ENCODE results near the gene FAF1.

FAF1 gene

DNA sequence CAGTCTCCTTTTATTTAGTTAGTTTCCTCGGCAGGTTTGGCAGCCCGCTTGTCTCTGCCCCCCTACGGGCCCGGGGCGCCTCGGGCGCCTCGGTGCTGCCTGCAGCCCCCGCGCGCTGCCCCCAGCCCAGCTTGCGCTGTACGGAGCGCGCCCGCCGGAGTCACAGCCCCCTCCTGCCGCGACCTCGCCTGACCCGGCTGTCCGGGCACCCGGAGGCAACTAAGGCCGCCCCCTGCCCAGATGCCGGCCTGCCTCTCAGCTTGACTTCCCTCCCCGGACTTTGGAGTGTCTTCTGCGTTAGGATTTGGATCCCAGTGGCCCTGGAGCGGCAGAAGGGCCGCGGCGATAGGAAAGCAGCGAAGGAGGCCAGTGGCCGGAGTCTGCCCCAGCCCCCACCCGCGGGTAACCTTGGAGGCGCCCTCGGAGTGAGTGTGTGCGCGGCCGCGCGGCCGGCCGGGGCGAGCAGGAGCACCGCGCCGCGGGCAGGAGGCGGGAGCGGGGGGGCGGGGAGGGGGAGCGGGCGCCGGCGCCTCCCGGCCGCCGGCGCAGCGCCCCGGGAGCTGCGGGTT lies 17.6 kb upstream of the FAF1 start:
- peak; percentile 25 for DNase-seq

DNA sequence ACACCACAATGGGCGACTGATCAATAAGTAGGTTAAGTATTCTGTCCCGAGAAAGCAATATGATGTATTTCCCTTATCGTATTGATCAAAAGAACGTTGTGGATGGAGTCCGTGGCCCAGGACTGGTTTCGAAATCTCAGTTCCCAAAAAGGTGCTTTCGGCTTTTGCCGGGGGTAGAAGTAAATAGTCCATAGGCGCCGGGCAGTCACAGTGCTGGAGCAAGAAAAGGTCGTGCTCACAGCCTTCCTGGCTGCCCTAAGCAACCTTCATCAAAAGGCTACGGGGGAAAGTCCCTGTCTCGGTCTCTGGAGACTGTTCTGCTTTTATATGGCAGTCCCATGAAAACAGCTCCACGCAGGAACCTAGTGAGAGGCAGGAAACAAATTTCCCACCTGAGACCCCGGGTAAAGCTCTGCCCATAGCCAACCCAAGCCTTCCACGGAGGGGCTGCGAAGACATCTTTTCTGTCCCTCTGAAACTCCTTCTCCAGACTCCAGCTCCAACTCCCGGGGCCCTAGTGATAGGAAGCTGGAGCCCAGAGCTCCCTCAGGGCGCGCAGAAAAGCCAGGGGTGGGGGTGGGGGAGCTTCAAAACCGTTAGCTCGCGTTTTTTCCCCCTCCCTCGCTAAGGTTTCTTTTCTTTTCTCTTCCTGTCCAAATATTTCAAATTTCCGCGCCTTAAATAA lies 17.0 kb upstream of the FAF1 start:
- DNase-seq = peak; percentile 14

DNA sequence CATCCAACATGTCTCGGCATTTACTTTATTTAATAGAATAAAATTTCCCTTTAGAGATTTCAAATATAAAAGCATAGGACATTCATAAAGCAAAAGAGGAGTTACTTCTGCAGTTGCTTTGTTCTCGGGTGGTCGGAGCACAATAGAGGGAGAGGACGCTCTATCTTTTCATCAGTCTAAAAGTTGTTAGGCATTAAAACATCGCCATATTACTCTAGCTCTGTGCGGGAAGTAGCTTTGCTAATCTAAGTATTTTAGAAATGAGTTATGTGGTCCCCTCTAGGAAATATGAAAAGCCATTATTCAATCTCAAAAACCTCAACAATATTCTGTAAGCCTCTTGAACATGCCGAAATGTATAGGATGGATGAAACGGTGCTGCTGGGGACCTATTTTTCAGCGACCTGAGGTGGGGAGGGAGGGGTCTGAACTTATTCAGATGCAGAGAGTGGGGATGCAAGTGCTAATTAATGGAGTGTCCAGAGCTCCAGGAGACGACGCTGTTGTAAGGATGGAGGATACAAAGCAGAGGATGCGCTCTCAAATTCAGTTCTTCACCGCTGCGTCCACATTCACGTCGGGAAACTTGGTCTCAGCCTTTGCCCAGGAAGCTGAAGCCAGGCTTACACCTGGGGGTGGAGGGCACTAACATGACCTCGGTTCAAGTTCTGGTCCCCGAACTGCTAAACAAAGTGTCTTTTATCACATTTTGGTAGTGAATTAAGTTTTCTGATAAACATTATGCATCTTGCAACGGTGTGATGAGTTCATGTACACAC lies 16.2 kb upstream of the FAF1 start:
- no peak for DNase-seq

DNA sequence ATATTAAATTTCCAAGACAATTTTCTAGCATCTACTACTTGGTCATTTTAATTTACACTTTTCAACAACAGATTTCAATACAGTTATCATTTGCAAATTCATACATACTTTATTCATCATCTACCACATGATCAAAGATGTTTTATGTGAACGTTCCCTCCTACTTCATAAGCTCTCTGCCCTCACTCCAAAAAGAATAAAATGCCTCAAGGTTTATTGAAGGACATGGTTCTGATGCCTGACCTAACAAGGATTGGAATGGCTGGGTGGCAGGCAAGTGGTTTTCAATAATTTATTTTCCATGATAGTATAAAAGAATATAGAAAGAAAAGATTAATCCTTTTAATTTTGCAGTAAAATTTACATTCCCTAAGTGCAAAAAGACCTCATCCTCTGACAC lies 15.4 kb upstream of the FAF1 start:
- no peak for DNase-seq

DNA sequence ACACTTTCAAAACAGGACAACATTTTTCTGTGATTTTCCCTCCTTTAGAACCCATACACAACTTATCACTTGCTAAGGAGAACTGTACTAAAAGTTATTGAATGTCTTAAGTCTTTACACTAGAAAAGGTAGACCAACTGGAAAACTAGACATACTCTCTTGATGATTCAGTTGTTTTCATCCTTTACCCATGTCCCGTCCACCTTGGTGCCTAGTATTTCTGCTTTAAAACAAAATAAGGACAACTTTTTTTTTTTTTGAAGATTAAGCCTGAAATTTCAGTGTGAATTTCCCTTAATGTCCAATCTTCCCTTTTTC lies 14.5 kb upstream of the FAF1 start:
- no peak for DNase-seq

DNA sequence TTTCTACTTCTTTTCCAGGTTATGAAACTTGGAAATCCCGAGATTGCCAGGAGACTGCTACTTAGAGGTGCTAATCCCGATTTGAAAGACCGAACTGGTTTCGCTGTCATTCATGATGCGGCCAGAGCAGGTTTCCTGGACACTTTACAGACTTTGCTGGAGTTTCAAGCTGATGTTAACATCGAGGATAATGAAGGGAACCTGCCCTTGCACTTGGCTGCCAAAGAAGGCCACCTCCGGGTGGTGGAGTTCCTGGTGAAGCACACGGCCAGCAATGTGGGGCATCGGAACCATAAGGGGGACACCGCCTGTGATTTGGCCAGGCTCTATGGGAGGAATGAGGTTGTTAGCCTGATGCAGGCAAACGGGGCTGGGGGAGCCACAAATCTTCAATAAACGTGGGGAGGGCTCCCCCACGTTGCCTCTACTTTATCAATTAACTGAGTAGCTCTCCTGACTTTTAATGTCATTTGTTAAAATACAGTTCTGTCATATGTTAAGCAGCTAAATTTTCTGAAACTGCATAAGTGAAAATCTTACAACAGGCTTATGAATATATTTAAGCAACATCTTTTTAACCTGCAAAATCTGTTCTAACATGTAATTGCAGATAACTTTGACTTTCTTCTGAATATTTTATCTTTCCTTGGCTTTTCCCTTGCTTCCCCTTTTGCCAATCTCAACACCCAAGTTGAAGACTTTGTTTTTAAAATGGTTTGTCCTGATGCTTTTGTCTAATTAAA lies 14.0 kb upstream of the FAF1 start:
- DNase-seq = no peak

DNA sequence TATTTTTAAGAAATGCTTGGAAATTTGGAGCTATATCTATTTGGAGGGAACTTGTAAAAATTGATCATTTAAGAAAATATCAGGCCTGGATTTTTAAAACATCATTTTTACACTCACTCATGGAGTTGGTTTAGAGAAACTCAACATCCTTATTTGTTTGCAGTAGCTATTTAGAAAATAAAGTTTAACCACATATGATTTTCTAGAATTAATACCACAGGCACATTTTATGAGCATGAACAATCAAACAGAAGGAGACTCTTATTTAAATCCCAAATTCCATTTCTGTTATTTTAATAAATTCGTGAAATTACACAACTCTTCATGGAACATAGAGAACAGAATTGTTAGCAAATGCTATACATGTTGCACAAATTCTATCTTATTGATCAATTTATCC lies 13.2 kb upstream of the FAF1 start:
- DNase-seq = no peak

DNA sequence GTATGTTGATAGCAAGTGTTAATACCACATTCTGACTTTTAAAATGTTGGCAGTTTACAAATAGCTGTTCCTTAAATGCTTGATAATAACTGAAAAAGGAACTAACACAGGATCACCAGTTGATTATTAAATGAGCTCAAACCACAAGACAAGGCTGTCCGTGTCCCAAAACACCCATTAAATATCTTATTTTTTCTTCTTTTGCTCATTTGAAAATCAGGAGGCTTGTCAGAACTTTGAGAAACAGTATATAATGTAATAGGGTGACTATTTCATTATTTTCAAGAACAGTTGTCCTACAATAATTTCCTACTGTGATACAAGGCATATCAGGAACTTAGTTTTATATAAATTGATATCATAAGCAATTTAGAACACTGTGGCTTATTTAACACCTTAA lies 12.7 kb upstream of the FAF1 start:
- no peak for DNase-seq

DNA sequence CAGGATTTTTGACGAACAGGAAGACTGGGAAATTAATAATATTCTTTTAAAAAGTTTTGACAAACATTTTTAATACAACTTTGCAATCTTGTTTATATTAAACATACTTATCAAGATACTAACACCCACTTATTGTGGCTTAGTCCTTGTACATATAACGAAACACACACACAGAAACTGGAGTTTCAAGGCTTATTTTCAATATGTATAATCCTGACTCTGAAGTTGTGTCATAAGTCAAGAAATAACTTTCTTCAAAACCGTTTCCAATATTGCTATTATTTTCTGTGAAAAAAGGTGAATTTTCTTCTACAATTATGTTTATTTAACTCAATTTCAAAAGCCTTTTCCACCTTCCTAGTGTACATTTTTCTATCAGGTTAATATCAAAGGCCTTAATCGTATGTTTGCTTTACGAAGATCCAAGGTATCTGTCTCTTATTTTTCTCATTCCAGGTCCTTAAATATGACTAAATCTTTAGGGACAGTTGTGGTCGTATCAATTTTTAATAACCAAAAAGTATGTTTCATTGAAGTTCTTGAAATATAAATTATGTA lies 11.8 kb upstream of the FAF1 start:
- no peak for DNase-seq

DNA sequence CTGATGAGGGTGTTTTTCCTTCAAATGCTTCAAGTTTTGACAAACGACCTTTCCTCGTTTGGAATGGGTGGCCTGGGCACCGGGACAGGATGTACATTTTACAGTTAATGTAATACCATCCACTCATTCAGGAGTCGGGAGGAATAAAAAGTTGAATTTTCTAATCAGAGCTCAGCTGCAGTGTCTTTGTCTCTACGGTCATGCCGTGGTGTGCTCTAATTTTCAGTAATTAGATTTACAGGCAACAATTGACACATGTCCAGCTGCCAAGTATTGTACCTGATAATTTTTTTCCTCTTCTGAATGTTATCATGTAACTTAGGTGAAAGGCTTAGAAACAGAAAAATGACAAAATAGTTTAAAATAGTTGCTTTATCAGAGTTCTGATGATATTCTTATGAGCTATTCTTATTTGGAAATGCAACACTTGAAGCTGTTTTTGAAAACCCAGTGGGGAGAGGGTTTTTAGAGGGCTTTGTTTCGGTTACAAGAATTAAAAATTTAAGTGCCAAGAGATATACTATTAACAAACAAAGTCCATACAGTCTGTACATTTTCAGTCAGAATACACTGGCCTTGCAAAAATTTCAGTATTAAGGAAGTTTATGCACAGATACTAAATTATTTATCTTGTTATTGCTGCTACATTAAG lies 11.0 kb upstream of the FAF1 start:
- DNase-seq = no peak

DNA sequence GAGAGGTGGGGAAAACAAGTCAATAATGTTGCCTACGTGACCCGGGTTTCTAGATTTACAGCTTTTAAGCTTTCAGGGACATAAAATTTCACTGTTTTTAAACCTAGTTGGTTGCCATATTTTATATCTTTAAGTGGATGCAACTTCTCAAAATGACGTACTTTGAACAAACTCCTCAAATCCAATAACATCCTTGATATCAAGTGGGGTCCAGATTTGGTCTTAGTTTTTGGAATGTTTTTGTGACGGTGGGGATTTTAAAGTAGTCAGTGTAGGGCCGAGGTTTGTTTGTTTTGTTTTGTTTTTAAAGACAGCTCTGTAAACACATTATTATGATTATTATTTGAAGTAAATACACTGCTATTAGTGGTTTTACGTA lies 10.4 kb upstream of the FAF1 start:
- DNase-seq = no peak

DNA sequence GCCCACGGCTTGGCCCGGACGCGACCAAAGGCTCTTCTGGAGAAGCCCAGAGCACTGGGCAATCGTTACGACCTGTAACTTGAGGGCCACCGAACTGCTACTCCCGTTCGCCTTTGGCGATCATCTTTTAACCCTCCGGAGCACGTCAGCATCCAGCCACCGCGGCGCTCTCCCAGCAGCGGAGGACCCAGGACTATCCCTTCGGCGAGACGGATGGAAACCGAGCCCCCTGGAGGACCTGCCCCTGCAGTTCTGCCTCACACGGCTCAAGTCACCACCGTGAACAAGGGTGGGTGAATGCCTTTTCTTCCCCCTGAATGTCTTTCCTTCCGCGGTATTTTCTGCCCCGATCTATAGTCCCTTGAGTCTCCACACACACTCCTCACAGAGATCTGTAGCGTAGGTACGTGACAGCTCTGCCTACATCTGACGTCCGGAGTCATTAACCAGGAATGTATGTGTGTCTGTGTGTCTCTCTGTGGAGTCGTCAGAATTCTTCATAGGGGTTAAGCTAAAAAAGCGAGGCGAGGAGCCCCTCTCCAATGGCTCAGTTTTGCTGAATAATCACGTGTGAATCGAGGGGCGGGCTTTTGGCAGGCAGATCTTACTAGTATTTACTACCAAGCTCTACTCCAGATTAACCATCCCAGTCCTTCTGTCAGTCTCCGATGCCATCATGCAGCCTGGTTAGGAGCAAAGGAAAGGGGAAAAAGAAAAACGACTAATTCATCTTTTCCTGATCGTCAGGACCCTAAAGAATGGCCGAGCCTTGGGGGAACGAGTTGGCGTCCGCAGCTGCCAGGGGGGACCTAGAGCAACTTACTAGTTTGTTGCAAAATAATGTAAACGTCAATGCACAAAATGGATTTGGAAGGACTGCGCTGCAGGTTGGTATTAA lies 9.8 kb upstream of the FAF1 start, which contains the start of gene CDKN2C:
Gene CDKN2C (plus strand): TSS at position 635 of the 898 bp plus-strand sequence. CDS start 124 bp downstream, at position 759.
- DNase-seq = peak; percentile 61

DNA sequence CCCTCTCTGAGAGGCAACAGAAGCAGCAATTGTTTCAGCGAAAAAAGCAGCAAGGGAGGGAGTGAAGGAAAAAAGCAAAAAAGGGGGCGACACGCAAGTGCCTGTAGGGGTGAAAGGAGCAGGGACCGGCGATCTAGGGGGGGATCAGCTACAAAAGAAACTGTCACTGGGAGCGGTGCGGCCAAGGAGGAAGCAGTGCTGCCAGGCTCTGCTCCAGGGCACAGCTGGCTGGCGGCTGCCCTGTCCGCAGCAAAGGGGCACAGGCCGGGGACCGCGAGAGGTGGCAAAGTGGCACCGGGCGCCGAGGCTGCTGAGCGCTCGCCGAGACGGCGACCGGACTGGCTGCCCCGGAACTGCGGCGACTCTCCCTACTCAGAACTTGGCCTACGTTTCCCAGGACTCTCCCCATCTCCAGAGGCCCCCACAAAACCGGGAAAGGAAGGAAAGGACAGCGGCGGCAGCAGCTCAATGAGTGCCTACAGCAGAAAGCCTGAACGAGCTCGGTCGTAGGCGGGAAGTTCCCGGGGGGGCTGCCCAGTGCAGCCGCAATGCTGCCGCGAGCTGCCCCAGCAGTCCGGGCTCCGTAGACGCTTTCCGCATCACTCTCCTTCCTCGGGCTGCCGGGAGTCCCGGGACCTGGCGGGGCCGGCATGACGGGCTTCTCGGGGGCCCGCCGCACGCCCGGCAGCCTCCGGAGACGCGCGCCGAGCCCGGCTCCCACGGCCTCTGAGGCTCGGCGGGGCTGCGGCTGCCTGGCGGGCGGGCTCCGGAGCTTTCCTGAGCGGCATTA lies 8.9 kb upstream of the FAF1 start:
- DNase-seq = peak; percentile 50

DNA sequence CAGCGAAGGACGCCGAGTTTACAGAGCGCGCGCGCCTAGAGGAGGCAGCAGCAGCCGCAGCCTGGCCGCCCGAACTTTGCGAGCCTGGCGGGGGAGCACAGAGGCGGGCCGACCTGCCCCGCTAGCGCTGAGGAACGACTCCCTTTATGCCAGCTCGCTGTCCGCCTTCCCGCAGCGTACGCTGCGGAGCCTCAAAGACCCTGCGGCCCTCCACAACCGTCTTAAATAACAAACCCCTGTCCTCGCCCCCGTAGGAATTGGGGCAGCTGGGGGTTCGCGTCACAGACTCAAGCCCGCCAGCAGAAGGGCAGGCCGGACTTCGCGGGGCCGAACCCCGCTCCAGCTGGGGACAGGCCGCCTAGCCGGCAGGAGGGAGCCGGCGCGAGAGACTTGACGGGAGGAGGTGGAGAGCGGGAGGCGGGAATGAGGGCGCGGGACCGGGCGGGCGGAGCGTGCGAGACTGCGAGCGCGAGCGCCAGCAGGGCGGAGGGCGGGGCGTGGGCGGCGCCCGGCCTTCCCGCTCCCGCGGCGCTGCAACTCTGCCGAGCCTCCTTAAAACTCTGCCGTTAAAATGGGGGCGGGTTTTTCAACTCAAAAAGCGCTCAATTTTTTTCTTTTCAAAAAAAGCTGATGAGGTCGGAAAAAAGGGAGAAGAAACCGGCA lies 8.2 kb upstream of the FAF1 start:
- peak; percentile 85 for DNase-seq

DNA sequence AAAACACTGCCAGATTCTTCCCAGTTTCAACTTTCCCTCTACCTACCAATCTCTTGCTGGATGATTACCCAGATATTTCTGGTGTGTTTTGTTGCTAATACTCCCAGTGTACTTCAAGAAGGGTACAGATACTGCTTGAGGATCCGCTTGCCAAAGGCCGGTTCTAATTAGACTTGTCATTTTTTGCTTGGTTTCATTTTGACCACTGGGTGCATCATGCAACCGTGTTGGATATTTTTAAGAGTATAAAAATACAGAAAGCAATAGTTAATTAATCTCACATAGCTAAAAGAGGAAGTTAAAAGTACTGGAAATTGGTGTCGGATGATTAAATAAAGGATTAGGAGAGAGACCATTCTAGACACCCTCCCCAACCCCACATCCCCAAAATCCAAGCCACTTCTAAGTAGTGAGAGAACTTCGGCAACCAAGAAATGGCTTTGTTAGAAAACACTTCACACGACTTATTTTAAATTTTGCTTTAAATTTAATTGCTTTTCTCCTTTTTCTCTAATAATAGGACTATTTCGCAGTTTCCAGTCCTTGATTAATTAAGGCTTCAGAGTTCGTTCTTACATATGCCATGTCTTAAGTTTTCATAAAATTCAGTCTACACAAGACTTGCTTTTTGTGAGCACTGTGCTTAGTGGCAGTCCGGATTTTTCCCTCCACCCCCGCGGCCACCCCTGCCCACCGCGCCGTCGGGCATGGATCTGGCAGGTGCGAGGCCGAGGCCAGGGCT lies 7.5 kb upstream of the FAF1 start:
- no peak for DNase-seq

DNA sequence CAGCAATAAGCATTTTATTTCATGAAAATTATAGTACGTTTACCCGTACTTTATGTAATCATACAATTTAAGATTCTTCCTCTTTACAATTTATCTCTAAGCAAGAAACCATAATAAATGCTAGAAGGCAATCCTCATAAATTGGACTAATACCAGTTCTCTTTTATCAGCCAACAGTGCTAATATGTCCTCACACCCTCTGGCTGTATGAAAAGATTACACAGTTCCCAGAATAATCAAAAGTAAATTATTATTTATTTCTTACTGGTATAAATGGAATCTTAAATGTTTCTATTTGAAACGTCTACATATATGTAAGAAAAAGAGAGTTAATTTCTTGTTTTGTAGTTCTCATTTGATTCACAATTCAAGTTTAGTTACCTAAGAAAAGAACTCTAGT lies 6.9 kb upstream of the FAF1 start:
- no peak for DNase-seq

DNA sequence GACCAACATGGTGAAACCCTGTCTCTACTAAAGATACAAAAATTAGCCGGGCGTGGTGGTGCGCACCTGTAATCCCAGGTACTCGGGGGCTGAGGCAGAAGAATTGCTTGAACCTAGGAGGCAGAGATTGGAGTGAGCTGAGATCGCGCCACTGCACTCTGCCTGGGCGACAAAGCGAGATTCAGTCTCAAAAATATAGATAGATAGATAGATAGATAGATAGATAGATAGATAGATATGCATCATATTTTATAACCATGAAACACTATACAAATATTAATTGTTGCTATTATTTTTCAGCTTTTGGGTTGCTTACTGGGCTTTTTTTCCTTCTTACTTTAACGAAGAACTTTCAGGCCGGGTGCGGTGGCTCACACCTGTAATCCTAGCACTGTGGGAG lies 4.8 kb upstream of the FAF1 start:
- DNase-seq = no peak

DNA sequence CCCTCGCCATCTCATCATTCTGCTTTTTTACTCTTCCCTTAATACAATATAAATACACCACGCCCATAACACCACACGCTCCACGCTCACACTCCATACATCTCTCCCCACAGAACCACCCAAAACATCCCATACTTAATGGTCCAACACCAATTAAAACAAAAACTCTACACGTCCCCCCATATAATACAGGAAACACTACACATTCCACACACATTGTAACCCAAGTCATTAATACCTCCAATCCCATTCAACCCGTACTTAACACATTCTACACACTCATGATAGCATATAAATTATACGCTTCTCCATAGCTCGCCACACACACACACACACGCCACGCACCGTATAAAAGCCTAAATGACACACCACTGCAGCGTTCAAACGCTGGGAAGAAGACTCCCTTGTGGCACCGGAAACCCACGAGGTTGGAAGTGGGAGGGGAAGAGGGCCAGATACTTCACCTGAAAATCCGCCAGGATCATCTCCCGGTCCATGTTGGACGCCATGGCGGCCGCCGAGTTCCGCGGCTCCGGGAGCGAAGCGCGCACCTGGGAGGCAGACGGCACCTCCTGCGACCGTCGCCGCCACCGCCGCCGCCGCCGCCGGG lies 659 bp downstream of the FAF1 start:
- DNase-seq = no peak

DNA sequence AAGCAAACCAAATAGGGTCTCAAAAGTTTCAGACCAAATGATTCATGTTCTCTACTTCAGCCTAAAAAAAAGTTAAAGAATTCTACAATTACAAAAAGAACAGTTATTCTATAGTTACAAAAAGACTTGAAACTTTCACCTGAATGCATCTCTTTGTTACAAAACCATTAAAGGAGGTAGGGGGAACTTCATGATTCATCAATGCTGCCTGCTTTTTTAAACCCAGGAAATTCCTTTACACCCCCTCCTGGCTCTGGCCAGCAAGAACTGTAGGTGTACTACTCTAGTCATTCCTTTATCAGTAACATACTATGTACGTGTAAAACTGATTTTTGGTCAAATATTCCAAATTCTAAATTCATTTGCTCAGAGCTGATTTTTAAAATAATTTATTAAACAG lies 5.0 kb downstream of the FAF1 start:
- no peak for DNase-seq
